SK-N-MC (cell line): ENCODE results near the gene MIPOL1.

ENCODE experiments used
- EZH2 ChIP-seq: fragments of 200-600 bp; sonication (generic); IDR thresholded peaks from one replicate; pipeline ENCODE4 v1.6.1; 2017; ENCODE audit warnings: antibody characterized with exemption
- FOXP2 ChIP-seq: optimal IDR thresholded peaks from 2 replicates; pipeline ENCODE3; 2011; ENCODE audit warnings: mild to moderate bottlenecking, moderate library complexity; ENCODE audit not compliant: insufficient read depth; ENCODE audit errors: extremely low read length, control extremely low read depth
- POLR2AphosphoS5 ChIP-seq: IDR thresholded peaks from 2 replicates; pipeline ENCODE4 v1.6.1; 2012; ENCODE audit warnings: mild to moderate bottlenecking, low read depth, low read length, borderline replicate concordance

- TF ChIP-seq POLR2AphosphoS5 (no peak), EZH2 (no peak), FOXP2 (no peak)
These were observed 385.8 kb downstream of the MIPOL1 start for GRCh38 chr14:37583358-37584210.
